ENCODE data around the gene ATG13.
"Not testable (repeated sequence)": the region's sequence is repeated elsewhere in the genome, so short reads cannot be mapped to it uniquely, and the experiment has no call there.

Gene ATG13

DNA sequence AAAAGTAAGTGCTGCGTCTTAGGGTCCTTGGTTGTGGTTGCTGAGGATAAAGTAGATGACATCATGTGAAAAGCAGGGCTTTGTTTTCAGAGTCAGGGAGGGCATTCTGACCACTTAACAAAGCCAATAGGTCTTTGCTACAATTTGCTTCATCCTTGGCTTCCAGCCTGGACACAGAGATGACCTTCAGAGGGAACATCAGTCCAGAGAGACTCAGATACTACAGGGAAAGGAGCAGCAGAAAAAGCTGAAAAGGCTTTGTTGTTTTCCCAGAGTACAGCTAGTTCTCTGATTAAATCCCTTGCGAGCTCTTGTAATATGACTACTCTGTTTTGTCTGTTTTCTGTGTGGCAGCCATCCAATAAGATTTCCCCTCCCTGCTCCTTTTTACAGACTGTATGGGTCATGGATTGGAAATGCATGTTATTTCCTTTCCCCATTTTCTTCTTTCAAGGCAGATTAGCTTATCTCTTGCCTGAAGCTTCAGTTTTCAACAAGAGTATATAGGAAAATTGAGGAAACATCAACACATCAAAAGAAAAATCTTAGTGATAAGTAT, 31.9 kb downstream of the ATG13 start:
- DNase-seq, result no peak

- no peak for DNase-seq
Measured at GRCh38 chr11:46655631-46656030, 38.3 kb downstream of the ATG13 start.

DNA sequence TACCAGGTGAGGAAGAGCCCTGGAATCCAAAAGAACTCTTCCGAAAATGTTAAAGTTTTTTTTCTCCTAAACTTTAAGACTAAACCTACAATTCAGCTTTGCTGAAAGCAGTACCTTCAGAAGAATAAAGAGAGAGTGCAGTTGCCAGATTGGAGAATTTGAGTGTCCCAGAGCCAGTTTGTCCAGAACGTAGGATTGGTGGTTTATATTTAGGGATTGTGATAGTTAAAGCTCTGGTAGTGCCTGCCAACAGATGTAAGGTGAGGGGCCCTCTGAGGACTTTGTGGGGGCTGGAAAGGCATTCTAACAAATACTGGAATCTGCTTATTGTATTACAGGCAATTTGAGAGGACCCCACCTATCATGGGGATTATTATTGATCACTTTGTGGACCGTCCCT, 39.8 kb downstream of the ATG13 start:
- no peak for DNase-seq

DNA sequence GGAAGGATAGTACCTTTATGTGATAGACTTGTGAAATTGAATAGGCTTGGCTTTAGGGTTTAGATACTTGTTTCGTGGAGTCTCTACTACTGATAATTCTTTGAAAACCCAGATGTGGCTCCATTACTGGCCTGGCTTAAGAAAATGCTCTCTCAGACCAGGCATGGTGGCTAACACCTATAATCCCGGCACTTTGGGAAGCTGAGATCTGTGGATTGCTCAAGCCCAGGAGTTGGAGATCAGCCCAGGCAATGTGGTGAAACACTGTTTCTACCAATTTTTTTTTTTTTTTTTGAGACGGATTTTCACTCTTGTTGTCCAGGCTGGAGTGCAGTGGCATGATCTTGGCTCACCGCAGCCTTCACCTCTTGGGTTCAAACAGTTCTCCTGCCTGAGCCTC, 40.9 kb downstream of the ATG13 start:
- no peak for DNase-seq

GRCh38 chr11:46659908-46660307, 42.6 kb downstream of the ATG13 start:
- peak; percentile 38 for DNase-seq

- DNase-seq, result no peak
Measured at GRCh38 chr11:46661836-46662235, 44.5 kb downstream of the ATG13 start.

- DNase-seq, result no peak
Measured at GRCh38 chr11:46662366-46662765, 45.0 kb downstream of the ATG13 start.

DNA sequence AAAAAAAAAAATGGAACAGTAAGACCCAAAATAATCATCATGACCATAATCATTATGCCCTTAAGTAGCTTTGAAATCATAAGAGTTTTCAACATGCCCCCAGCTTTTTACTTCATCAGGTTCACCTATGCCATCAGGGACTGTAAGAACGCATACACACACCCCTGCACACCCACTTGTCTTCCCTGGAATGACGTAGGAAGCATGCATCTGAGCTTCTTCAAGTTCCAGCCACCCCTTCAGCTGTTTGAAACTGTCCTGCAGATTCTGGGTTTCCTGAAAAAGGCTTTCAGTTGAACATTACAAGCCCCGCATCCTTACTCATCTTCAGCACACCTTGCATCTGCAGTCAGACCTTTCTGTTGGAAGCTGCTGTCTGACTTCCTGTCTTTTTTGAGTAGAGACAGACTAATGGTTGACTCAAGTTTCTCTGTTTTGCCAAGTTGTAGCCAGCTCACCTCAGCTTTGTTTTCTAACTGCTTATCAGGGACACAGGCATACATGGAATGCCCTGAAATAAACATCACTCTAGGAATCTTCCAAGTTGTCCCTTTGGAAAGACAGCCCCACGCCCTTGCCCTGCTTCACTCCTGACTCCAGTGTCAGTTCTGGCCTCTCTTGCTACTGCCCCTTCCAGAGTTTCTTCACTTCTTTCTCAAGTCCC, 46.1 kb downstream of the ATG13 start:
- no peak for DNase-seq

- no peak for DNase-seq
Measured at GRCh38 chr11:46664612-46665011, 47.3 kb downstream of the ATG13 start.

GRCh38 chr11:46665356-46665755, 48.0 kb downstream of the ATG13 start:
- DNase-seq, result no peak

DNA sequence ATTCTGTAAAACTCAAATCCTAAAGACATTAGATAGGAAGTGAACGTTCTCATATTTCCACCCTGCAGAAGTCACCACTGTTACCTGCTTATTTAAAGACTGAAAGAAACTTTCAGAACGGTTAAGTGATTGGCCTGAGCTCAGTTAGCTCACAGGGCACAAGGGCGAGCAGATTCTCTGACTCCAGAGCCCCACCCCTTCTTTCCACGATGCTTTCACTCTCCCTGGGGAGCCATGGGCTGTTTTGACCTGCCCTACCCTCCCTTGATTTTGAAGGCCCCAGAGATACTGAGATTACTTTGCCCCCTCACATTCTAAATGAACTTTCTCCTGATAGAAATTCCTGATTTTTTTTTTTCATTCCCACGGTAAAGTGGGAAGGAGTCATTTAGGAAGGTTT, 49.2 kb downstream of the ATG13 start:
- no peak for DNase-seq

GRCh38 chr11:46667043-46667481, 49.7 kb downstream of the ATG13 start:
- DNase-seq, result no peak

DNA sequence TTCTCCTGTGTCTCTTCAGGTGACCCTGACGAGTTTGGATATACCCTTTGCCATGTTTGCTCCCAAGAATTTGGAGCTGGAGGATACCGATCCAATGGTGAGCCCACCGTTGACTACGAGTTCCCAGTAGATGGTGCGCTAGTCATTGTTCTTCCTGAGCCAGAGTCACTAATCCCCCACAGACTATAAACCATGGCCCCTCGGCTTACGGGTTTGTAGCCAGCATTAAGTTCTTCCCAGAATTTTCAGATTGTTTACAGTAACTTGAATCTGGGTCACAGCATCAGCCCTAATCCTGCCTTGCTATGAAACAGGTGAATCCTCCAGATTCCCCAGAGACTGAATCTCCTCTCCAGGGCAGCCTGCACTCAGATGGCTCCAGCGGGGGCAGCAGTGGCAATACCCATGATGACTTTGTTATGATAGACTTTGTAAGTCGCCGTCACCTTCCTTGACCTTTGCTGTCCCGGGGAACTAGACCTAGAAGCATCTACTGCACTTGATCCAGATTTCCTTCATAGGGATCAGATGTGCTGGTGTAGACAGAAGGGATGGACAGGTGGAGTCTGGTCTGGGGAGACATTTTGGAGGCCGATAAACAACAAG, 51.2 kb downstream of the ATG13 start:
- DNase-seq, result no peak

- no peak for DNase-seq
Measured at GRCh38 chr11:46669711-46670139, 52.4 kb downstream of the ATG13 start.

DNA sequence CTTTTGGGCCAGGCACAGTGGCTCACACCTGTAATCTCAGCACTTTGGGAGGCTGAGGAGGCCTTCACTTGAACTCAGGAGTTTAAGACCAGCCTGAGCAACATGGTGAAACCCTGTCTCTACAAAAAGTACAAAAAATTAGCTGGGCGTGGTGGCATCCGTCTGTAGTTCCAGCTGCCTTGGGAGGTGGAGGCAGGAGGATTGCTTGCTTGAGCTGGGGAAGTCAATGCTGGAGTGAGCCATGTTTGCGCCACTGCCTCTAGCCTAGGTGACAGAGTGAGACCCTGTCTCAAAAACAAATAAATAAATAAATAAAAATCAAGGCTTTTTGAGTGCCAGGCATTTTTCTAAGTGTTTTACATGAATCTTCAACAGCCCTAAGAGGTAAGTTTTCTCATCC, 53.2 kb downstream of the ATG13 start:
- not testable (repeated sequence) for DNase-seq

- no peak for DNase-seq
Measured at GRCh38 chr11:46671958-46672315, 54.6 kb downstream of the ATG13 start.

- no peak for DNase-seq
Measured at GRCh38 chr11:46672381-46672839, 55.1 kb downstream of the ATG13 start.

DNA sequence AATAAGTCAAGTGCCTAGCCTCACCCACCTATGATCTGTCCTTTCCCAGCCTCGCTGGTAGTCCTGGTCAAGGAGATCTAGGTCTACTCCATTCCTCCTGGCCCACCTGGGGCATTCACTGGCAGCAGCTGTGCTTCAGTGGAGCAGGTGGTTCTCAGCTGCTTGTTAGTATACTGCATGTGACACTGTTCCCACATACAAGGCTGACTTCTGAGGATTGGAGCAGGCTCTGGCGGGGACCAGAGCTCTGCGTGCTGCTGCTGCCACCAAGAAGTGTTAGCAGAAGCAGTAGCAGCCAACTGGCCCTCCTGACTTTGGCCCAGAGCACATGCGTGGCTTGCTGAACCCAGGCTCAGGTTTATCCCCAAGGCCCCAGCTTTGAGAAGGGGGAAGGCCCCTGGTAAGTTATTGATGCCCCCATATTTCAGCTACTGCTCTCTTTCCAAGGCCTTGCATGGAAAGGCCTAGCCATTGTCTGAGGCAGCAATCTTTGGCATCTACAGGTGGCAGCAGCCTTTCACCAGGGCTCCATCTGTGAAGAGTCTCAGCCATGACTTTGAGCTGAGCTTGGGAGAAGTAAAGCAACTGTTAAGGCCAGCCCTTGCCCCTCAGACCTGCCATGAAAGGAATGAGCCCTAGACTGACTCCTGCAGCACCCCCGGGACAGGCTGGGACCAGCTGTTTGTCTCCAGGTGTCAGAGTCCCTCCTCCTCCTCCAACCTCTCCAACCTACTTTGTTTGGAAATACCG, 56.5 kb downstream of the ATG13 start:
- DNase-seq, result no peak

- DNase-seq, result no peak
Measured at GRCh38 chr11:46674463-46675287, 57.3 kb downstream of the ATG13 start.

- no peak for DNase-seq
Measured at GRCh38 chr11:46675288-46675851, 58.0 kb downstream of the ATG13 start.

- DNase-seq, result no peak
Measured at GRCh38 chr11:46675949-46676348, 58.6 kb downstream of the ATG13 start.

DNA sequence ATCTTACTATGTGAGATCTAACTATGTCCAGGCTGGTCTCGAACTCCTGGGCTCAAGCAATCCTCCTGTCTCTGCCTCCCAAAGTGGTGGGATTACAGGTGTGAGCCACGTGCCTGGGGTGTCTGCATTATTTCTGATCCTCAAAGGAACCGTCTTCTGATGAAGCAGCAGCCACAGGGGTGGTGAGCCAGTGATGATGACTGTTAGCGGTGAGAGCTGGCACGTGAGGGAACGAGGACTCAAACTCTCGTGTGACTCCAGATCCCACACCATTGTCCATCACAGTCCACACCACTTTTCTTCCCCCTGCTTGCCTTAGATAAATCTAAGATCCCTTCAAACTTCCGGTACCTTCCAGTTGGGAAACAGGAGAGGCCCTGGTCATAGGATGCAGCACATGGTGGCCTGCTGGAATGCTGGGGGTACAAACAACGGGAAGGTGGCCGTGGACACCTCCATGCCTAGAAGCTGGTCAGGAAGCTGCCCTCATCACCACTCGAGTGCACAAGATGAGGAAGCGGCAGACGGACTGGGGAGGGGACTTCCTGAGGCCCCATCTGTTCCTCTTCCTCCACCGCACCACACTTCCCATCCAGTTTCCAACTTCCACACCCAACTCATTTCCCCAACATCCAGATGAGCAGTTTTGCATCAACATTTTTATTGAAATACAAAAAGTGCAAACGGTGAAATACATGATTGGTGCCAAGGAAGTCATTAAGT, 59.2 kb downstream of the ATG13 start:
- DNase-seq, result no peak
